Measurements from ENCODE around the gene THAP4. TPM values are rescaled to one million over a fixed set of nuclear protein-coding genes. Genes with fewer than 3 reads are reported as not detected.
"Not testable (repeated sequence)": the region's sequence is repeated elsewhere in the genome, so short reads cannot be mapped to it uniquely, and the experiment has no call there.

THAP4 gene
- polyA plus RNA-seq, 3 donors, result 15.1 to 25.9 (median 16.3) TPM

DNA sequence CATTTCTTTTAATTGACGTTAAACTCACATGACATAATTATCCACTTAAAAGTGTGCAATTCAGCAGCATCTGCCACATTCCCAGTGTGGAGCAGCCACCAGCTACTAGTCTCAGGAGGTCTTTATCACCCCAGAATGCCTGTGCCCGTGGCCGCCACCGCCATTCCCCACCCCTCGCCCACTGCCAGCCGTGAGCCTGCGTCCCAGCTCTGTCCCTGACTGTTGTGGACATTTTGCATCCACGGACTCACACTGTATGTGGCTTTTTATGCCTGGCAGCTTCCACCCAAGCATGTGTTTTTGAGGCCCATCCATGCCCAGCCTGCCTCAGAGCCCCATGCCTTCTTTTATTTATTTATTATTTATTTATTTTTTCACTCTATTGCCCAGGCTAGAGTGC, 69.2 kb downstream of the THAP4 start:
- Mint-ChIP-seq H3K9me3 (peaks cover 0 to 3% (median 2%) of the 10 kb centered on the region in 7 donors), H3K27me3 (ENCODE audit: low read depth in 3 of 3) (peaks cover 0 to 7% (median 1%) of the 10 kb centered on the region in 3 donors), H3K27ac (no peak overlapping the region), H3K4me3 (no peak overlapping the region), H3K36me3 (no peaks in the 10 kb centered on the region), H3K4me1 (no peaks in the 10 kb centered on the region)
- H3K79me2 ChIP-seq (ENCODE audit: insufficient read depth, low read length), result no peaks in the 10 kb centered on the region
- no peaks in the 10 kb centered on the region for H3K27me3 ChIP-seq (ENCODE audit: control insufficient read depth in 2 of 2, insufficient read depth in 2 of 2, low read length in 2 of 2)
- no peak overlapping the region for H2AFZ ChIP-seq (ENCODE audit: insufficient read depth, low read depth, low read length, poor library complexity, severe bottlenecking)
- 97% methylated on average over 7 of the region's 8 CpGs for WGBS (ENCODE audit: insufficient coverage)
- H3K4me1 ChIP-seq (ENCODE audit: control insufficient read depth in 1 of 2, insufficient read depth in 2 of 2, low read length in 2 of 2), result no peaks in the 10 kb centered on the region
- no peaks in the 10 kb centered on the region for H4K20me1 ChIP-seq (ENCODE audit: insufficient read depth, low read length)
- no peak overlapping the region for H3K9ac ChIP-seq (ENCODE audit: insufficient read depth, low read length, poor library complexity, severe bottlenecking)
- no peak overlapping the region for H3K4me3 ChIP-seq (replicated peaks in 1 of 3; ENCODE audit: low read depth in 2 of 3, low read length in 3 of 3)
- TF ChIP-seq CTCF (IDR thresholded peaks at IDR 0.05), result no peak
- DNase-seq, result no peak
- H3K27ac ChIP-seq (ENCODE audit: low read depth in 1 of 2, low read length in 2 of 2), result no peak overlapping the region
- intact Hi-C loops (cut with micrococcal nuclease), result no loop called here
- H3K9me3 ChIP-seq (replicated peaks in 1 of 2; ENCODE audit: control insufficient read depth in 1 of 2, insufficient read depth in 1 of 2, low read length in 2 of 2), result no peaks in the 10 kb centered on the region
- H3K4me2 ChIP-seq (replicated peaks; ENCODE audit: extremely low read depth, low read length, poor library complexity, severe bottlenecking), result no peak overlapping the region
- no peaks in the 10 kb centered on the region for H3K36me3 ChIP-seq (replicated peaks in 1 of 2; ENCODE audit: control insufficient read depth in 1 of 2, insufficient read depth in 2 of 2, low read length in 2 of 2)

GRCh38 chr2:241567266-241567665, 69.7 kb downstream of the THAP4 start:
- H3K9ac ChIP-seq (ENCODE audit: insufficient read depth, low read length, poor library complexity, severe bottlenecking); DNase-seq; H3K4me1 Mint-ChIP-seq; H3K9me3 ChIP-seq (replicated peaks in 1 of 2; ENCODE audit: control insufficient read depth in 1 of 2, insufficient read depth in 1 of 2, low read length in 2 of 2); H4K20me1 ChIP-seq (ENCODE audit: insufficient read depth, low read length); H2AFZ ChIP-seq (ENCODE audit: insufficient read depth, low read depth, low read length, poor library complexity, severe bottlenecking); H3K36me3 ChIP-seq (replicated peaks in 1 of 2; ENCODE audit: control insufficient read depth in 1 of 2, insufficient read depth in 2 of 2, low read length in 2 of 2); H3K27me3 ChIP-seq (ENCODE audit: control insufficient read depth in 2 of 2, insufficient read depth in 2 of 2, low read length in 2 of 2); H3K27ac ChIP-seq (ENCODE audit: low read depth in 1 of 2, low read length in 2 of 2); H3K36me3 Mint-ChIP-seq; H3K4me2 ChIP-seq (replicated peaks; ENCODE audit: extremely low read depth, low read length, poor library complexity, severe bottlenecking); H3K4me3 ChIP-seq (replicated peaks in 1 of 3; ENCODE audit: low read depth in 2 of 3, low read length in 3 of 3); intact Hi-C loops (cut with micrococcal nuclease); H3K9me3 Mint-ChIP-seq; H3K27ac Mint-ChIP-seq; H3K27me3 Mint-ChIP-seq (ENCODE audit: low read depth in 3 of 3); H3K4me1 ChIP-seq (ENCODE audit: control insufficient read depth in 1 of 2, insufficient read depth in 2 of 2, low read length in 2 of 2); H3K79me2 ChIP-seq (ENCODE audit: insufficient read depth, low read length): not testable (repeated sequence)
- WGBS (ENCODE audit: insufficient coverage), result 87% methylated on average over 14 of the region's 15 CpGs
- peak overlapping the region in 1 of 2 donors; percentile 42 for H3K4me3 Mint-ChIP-seq

Measured in CD14-positive monocyte (primary cell).